ENCODE data around the gene SOX5.

GRCh38 chr12:23681237-23681636 is 268.2 kb downstream of the SOX5 start:
- no peak for TF ChIP-seq CTCF (IDR thresholded peaks at IDR 0.05)
- no peak for TF ChIP-seq POLR2A (IDR thresholded peaks at IDR 0.05)
- no peak for TF ChIP-seq POLR2AphosphoS5 (IDR thresholded peaks at IDR 0.05)

Data from breast epithelium (tissue), 3 donors.